Activated CD4-positive, alpha-beta T cell treated with anti-CD3 and anti-CD28 coated beads for 36 hours (primary cell): ENCODE results near the gene JARID2. TPM values are rescaled to one million over a fixed set of nuclear protein-coding genes. Genes with fewer than 3 reads are reported as not detected.
A peak's percentile ranks its signal among the peaks of the same experiment; 100 is the strongest.

Source experiments
- ATAC-seq: fragments of 200-7000 bp; cut with Tn5 transposase; one replicate; pipeline ENCODE4 v1.10.0; 2021; ENCODE audit warnings: mild to moderate bottlenecking, moderate library complexity
- CTCF ChIA-PET: fragments of 350-600 bp; sonication (Branson Sonifier 250); formaldehyde crosslinking; loops from one replicate; lab custom pipeline; 2021; ENCODE audit warnings: antibody characterized with exemption; lab: Charles Lee
- POLR2A ChIA-PET: fragments of 350-600 bp; sonication (Branson Sonifier 250); formaldehyde crosslinking; loops from one replicate; lab custom pipeline; 2021; ENCODE audit warnings: antibody characterized with exemption, inconsistent platforms; lab: Charles Lee
- DNase-seq: peaks from one replicate; pipeline ENCODE4 v3.0.0-alpha.2; 2020
- H3K27ac Mint-ChIP-seq: one replicate; pipeline ENCODE4 v1.8.0; 2021; ENCODE audit warnings: mixed read lengths
- H3K27me3 Mint-ChIP-seq: one replicate; pipeline ENCODE4 v1.8.0; 2021; ENCODE audit warnings: mixed read lengths
- H3K36me3 Mint-ChIP-seq: one replicate; pipeline ENCODE4 v1.8.0; 2021; ENCODE audit warnings: low read depth, mixed read lengths
- H3K4me1 Mint-ChIP-seq: one replicate; pipeline ENCODE4 v1.8.0; 2021; ENCODE audit warnings: mixed read lengths
- H3K4me3 Mint-ChIP-seq: one replicate; pipeline ENCODE4 v1.8.0; 2021; ENCODE audit warnings: mild to moderate bottlenecking, moderate library complexity, mixed read lengths
- H3K9me3 Mint-ChIP-seq: one replicate; pipeline ENCODE4 v1.8.0; 2021; ENCODE audit warnings: low read depth, mixed read lengths
- intact Hi-C, 2 experiments: fragments of 100-400 bp; cut with DNase I in 1 of 2; cut with micrococcal nuclease in 1 of 2; formaldehyde crosslinking; loops; one replicate each; pipeline versions ENCODE4 v1.14.2 to v1.15.1; 2022 to 2024; cut with DNase I, micrococcal nuclease
- total RNA-seq, 2 experiments: library from RNA; stranded (reverse); gene quantifications; one replicate each; pipeline ENCODE4 v1.2.3, GENCODE V29; 2021

JARID2 gene
- total RNA-seq, 2 experiments from 2014 or later, result 43.0 to 48.6 TPM

DNA sequence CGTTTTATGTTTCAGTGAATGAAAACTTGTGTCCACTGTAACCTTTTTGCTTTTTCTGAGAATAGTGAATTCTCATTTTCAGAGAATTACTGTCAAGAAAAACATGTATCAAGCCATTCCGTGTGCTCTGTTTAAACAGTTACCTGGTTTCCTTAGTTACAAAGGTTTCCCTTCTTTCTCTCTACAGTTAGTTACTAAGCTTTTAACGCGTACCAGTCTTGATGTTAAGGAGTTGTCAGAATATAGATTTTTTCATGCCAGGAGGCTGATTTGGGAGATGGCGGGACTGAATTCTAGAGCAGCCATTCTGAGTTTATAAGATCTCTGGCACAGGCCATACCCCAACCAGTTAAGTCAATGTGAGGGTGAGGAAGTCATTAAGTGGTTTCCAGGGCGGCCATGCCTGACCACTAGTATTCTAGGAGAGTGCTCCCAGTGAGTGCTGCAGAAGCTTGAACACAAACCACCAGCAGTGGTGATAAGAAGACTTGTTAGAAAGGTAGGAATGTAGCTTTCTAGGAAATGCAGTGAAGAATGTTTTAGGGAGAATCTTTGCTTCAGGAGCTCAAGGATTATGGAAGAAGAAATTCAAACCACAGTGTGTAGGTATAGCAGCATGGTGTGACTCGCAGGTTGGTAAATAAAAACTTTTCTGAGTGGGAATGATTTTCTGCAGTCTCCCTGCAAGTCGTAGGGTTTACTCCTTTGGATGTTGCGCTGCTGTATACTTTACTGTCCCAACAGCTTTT is 112.9 kb downstream of the JARID2 start:
- Mint-ChIP-seq H3K36me3 (peaks cover 25% of the 10 kb centered on the region), H3K27ac (peak overlapping the region; percentile 15), H3K4me3 (no peak overlapping the region), H3K9me3 (no peaks in the 10 kb centered on the region), H3K4me1 (peaks cover 50% of the 10 kb centered on the region), H3K27me3 (no peaks in the 10 kb centered on the region)
- POLR2A ChIA-PET, result no interaction called here
- DNase-seq (no peak), ATAC-seq (no peak)
- intact Hi-C loops, result no loop called here
- CTCF ChIA-PET, result interaction anchor here (0.7 to 1.3 kb wide), 2 partner anchors 14 to 30 kb away, joined by 3 read pairs; no protein-coding TSS in a partner anchor

DNA sequence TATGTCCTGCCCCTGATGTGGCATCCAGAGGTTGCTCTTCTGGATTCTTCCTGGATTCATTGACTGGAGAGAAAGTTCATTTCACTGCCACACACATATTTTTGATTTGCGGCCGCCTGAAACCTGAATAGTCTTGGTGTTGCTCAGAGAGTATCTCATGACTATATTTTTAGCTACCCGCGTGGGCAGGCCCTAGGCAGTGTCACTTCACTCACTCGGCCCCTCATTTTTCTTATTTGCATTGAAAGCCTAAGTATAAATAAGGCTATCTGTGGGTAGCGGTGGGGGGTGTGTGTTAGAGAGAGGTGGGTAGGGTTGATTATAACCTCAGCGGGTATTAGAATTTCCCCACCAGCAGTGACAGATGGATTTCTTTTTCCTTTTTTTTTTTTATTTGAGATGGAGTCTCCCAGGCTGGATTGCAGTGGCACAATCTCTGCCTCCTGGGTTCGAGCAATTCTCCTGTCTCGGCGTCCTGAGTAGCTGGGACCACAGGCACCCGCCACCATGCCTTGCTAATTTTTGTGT is 113.5 kb downstream of the JARID2 start:
- Mint-ChIP-seq H3K4me3 (no peak overlapping the region), H3K27me3 (no peaks in the 10 kb centered on the region), H3K9me3 (no peaks in the 10 kb centered on the region), H3K36me3 (peaks cover 23% of the 10 kb centered on the region), H3K4me1 (peaks cover 44% of the 10 kb centered on the region), H3K27ac (no peak overlapping the region)
- POLR2A ChIA-PET, result no interaction called here
- intact Hi-C loops, result no loop called here
- no peak for DNase-seq
- ATAC-seq, result no peak
- CTCF ChIA-PET, result interaction anchor here (0.7 to 1.3 kb wide), 2 partner anchors 15 to 29 kb away, joined by 3 read pairs; no protein-coding TSS in a partner anchor

DNA sequence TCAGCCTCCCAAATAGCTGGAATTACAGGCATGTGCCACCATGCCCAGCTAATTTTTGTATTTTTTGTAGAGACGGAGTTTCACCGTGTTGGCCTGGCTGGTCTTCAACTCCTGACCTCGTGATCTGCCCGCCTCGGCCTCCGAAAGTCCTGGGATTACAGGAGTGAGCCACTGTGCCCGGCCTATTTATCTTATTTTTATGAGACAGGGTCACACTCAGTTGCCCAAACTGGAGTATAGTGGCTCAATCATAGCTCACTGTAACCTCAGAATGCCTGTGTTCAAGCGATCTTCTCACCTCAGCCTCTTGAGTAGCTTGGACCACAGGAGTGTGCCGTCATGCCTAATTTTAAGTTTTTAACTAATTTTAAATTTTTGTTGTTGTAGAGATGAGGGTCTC is 114.4 kb downstream of the JARID2 start:
- Mint-ChIP-seq H3K27ac (no peak overlapping the region), H3K36me3 (peaks cover 26% of the 10 kb centered on the region), H3K4me1 (peaks cover 39% of the 10 kb centered on the region), H3K9me3 (no peaks in the 10 kb centered on the region), H3K27me3 (no peaks in the 10 kb centered on the region), H3K4me3 (no peak overlapping the region)
- intact Hi-C loops, result no loop called here
- CTCF ChIA-PET, result interaction anchor here (1.3 kb wide), 1 partner anchor 16 kb away, joined by 3 read pairs; no protein-coding TSS in a partner anchor
- DNase-seq (no peak), ATAC-seq (no peak)
- POLR2A ChIA-PET, result no interaction called here

DNA sequence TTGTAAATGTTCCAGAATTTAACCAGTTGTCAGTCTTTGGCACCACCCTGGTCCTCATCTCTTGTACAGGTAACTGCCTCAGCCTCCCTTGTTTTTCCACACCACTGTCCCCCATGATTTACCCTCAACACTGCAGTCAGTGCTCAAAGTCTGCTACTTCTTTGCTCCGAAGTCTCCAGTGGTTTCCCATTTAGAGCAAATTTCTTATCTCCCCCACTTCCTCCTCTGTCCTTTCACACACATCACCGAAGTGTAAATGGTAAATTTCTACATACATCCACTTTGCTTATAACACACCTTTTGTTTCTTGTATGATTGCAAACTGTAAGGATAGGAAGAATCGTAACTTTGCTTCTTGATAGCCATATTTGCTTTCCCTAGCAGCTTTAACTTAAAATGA is 115.3 kb downstream of the JARID2 start:
- intact Hi-C loops, result no loop called here
- no peaks in the 10 kb centered on the region for H3K27me3 Mint-ChIP-seq
- H3K9me3 Mint-ChIP-seq, result no peaks in the 10 kb centered on the region
- H3K4me1 Mint-ChIP-seq, result peaks cover 32% of the 10 kb centered on the region
- CTCF ChIA-PET, result interaction anchor here (0.7 to 0.9 kb wide), 2 partner anchors 13 to 35 kb away, joined by 4 read pairs; no protein-coding TSS in a partner anchor
- POLR2A ChIA-PET, result interaction anchor here (0.6 kb wide), 1 partner anchor 10 kb away, joined by 5 read pairs; no protein-coding TSS in a partner anchor
- ATAC-seq, result no peak
- no peak overlapping the region for H3K27ac Mint-ChIP-seq
- H3K36me3 Mint-ChIP-seq, result peaks cover 22% of the 10 kb centered on the region
- DNase-seq, result no peak
- H3K4me3 Mint-ChIP-seq, result no peak overlapping the region

DNA sequence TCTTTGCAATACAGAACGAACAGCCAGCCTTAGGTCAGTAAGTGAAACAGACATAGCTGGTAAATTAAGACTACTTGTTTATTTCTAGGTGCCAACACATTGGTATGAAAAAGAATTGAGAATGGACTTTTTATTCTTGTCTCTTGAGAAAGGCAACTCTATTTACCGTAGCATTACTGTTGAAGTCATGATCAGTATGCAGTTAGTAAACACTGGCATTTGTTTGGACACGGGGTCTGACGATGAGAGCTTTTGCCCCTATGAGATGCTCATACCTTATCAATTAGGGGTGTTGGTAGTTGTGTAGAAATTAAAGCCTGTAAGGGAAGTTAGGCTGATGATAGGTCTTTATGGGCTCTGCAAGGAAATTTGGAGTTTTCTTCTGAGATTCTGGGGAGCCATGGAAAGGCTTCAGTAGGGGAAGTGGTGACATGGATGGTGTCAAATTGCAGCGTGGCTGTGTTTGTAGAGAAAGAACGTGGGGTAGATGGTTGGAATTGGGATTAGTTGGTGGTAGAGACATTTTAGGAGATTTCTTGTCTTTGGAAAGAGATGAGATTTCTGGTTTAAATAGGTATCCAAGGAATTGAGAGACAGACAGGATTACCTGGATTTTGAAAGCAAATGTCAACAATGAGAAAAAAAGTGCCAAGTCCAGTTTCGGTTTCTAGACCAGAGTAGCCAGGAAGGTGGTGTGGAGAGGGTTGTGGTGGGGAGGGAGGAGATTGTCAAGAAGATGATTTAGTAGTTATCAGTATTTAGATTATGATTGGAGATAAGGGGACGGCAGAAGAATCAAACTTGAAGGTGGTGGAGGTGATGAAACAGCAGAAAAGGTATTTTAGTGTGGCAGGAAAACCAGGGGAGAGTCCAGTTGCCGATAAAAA is 116.6 kb downstream of the JARID2 start:
- no peak for ATAC-seq
- Mint-ChIP-seq H3K4me3 (no peak overlapping the region), H3K9me3 (no peaks in the 10 kb centered on the region), H3K27ac (no peak overlapping the region), H3K27me3 (no peaks in the 10 kb centered on the region), H3K4me1 (peaks cover 34% of the 10 kb centered on the region), H3K36me3 (peaks cover 21% of the 10 kb centered on the region)
- intact Hi-C loops, result no loop called here
- no peak for DNase-seq
- ChIA-PET POLR2A (no interaction called here), CTCF (no interaction called here)

DNA sequence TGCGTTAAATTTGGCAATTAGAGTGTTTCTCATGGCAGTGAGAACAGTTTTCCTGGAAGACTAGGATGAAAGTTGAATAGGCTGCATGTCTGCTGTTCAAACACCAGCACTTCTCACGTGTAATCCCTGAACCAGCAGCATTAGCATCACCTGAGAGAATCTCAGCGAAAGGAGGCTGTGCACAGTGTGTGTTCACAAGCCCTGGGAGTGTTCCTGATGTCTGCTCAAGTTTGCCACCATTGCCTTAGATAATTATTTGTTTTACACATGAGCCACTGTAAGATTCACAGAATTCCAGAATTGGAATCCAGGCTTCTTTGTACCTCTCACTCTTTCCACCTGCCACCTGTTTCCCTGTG is 117.3 kb downstream of the JARID2 start:
- Mint-ChIP-seq H3K4me1 (peaks cover 35% of the 10 kb centered on the region), H3K36me3 (peaks cover 23% of the 10 kb centered on the region), H3K4me3 (no peak overlapping the region), H3K9me3 (no peaks in the 10 kb centered on the region), H3K27me3 (no peaks in the 10 kb centered on the region), H3K27ac (no peak overlapping the region)
- intact Hi-C loops, result no loop called here
- ATAC-seq (peak; percentile 37), DNase-seq (no peak)
- ChIA-PET CTCF (no interaction called here), POLR2A (no interaction called here)

DNA sequence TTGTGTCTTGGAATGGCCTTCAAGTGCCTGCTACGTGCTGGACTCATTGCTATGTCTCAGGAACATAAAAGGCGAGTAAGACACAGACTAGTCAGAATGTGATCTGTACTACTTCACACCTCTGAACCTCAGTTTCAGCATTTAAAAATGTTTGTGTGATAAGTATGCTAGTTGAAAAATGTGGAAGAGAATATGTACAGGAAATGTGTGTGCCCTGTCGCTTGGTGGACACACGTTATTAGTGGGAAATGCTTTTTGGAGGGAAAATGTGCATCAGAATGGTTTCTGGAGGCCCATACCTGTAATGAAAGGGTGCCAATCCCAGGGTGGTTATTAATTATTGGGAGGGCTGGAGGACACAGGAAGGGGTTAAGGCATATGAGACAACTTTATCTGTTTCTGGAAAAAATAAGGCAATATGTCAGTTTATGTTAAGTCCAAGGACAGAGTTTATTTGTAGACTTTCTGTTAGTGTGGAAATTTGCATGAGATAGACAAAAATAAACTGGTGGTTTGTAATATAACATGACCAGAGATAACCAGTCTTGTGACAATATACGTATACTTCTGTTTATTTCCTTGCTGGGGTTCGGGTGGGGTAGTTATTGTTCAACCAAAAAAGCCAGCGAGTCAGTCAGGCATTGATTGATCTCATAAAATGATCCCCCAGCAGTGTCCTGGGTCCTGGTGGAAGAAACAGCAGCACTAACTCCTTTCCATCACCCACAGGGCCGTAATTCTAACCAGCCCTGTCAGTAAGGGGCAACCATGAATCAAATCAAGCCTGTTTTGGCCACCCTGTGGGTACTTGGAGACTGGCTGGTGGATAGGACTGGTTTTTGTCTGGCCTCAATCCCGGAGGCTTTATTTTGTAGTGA is 117.9 kb downstream of the JARID2 start:
- H3K27ac Mint-ChIP-seq, result no peak overlapping the region
- ATAC-seq (peak; percentile 88), DNase-seq (peak; percentile 31)
- H3K9me3 Mint-ChIP-seq, result no peaks in the 10 kb centered on the region
- ChIA-PET CTCF (no interaction called here), POLR2A (interaction anchor here (0.8 kb wide), 1 partner anchor 86 kb away, joined by 4 read pairs; no protein-coding TSS in a partner anchor)
- intact Hi-C loops, result no loop called here
- H3K27me3 Mint-ChIP-seq, result no peaks in the 10 kb centered on the region
- H3K36me3 Mint-ChIP-seq, result peaks cover 26% of the 10 kb centered on the region
- peaks cover 35% of the 10 kb centered on the region for H3K4me1 Mint-ChIP-seq
- H3K4me3 Mint-ChIP-seq, result no peak overlapping the region

DNA sequence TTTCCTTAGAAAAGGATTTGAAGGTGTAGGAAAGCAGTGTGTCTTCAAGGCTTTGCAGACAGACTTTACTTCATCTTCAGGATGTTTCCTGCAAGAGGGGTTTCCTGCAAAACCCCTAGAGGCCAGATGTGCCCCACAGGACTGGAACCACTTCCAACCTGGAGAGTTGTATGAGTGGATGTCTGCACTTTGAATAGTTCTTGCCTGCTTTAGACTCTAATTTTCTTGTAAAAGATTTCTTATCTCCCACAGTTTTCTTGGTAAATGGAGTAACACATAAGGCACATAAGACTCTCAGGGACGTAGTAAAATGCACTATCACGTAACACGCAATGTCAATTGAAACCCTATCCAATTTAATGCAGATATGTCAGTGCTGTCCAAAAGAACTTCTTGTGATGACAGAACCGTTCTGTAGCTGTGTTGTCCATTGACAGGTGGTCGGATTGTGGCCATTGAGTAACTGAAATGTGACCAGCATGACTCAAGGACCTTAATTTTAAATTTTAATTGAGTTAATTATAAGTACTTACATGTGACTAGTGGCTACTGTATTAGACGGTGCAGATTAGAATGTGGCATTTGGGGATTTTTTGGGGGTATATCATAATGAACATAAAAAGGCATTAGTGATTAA is 118.7 kb downstream of the JARID2 start:
- POLR2A ChIA-PET, result interaction anchor here (0.8 kb wide), 1 partner anchor 86 kb away, joined by 4 read pairs; no protein-coding TSS in a partner anchor
- CTCF ChIA-PET, result interaction anchor here (1.0 kb wide), 1 partner anchor 99 kb away, joined by 3 read pairs; no protein-coding TSS in a partner anchor
- Mint-ChIP-seq H3K9me3 (no peaks in the 10 kb centered on the region), H3K4me3 (no peak overlapping the region), H3K27me3 (no peaks in the 10 kb centered on the region), H3K4me1 (peaks cover 32% of the 10 kb centered on the region), H3K36me3 (peaks cover 24% of the 10 kb centered on the region), H3K27ac (no peak overlapping the region)
- DNase-seq (no peak), ATAC-seq (no peak)
- intact Hi-C loops, result loop anchor here in 1 of 2 experiments (5.0 kb wide), 1 partner anchor 37 kb away; no protein-coding TSS in a partner anchor

DNA sequence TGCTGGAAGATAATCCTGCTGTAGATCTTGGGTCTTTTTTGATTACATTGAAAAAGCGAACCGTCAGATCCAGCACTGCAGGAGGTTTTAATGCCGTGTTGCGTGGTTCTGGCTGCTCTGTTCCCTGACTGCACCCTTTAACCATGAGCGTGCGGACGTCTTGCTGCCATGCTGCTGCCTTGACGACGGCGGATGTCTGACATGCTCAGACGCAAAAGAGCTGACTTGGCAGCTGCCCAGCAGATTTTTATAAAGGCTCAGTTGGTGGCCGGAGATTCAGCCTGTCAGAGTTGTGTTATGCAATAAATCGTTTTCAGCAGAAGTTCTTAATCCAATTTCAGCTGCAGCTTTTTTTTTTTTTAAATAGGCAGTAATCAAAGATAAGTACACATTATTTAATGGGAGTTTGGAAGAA is 119.4 kb downstream of the JARID2 start:
- ATAC-seq, result peak; percentile 66
- CTCF ChIA-PET, result interaction anchor here (1.0 kb wide), 1 partner anchor 98 kb away, joined by 3 read pairs; no protein-coding TSS in a partner anchor
- H3K27ac Mint-ChIP-seq, result peak overlapping the region; percentile 16
- DNase-seq, result peak; percentile 71
- H3K27me3 Mint-ChIP-seq, result no peaks in the 10 kb centered on the region
- intact Hi-C loops, result loop anchor here in 1 of 2 experiments (5.0 kb wide), 1 partner anchor 38 kb away; no protein-coding TSS in a partner anchor
- H3K4me3 Mint-ChIP-seq, result peak overlapping the region; percentile 25
- H3K36me3 Mint-ChIP-seq, result peaks cover 30% of the 10 kb centered on the region
- H3K4me1 Mint-ChIP-seq, result peaks cover 34% of the 10 kb centered on the region
- POLR2A ChIA-PET, result no interaction called here
- H3K9me3 Mint-ChIP-seq, result no peaks in the 10 kb centered on the region

DNA sequence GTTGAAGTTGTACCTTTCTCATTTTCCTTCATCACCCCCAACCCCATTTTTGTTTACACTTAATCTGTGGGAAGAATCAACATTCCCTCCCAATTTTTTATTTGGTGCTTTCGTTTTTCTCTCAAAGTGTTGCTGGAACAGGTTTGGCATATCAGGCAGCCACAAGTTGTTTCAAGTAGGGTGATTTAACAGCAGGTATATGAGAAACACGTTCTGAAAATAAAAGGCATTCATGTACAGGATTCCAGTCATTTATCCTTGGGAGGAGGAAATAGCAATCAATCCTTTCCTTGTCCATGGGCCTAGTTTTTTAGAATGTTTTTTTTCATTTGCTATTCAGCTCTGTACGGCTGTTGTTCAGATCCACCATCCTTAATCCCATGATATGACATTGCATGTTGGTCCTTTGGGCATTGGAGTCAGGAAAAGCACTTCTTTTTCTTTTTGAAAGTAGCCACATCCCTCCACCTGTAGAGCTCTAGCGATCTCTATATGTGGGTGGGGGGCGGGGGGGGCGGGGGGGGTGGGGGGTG is 120.2 kb downstream of the JARID2 start:
- H3K27me3 Mint-ChIP-seq, result no peaks in the 10 kb centered on the region
- no peak overlapping the region for H3K27ac Mint-ChIP-seq
- ATAC-seq (no peak), DNase-seq (no peak)
- H3K4me3 Mint-ChIP-seq, result no peak overlapping the region
- intact Hi-C loops, result loop anchor here in 1 of 2 experiments (5.0 kb wide), 1 partner anchor 39 kb away; no protein-coding TSS in a partner anchor
- POLR2A ChIA-PET, result no interaction called here
- no peaks in the 10 kb centered on the region for H3K9me3 Mint-ChIP-seq
- CTCF ChIA-PET, result interaction anchor here (0.9 kb wide), 1 partner anchor 1233 kb away, joined by 3 read pairs; no protein-coding TSS in a partner anchor
- peaks cover 41% of the 10 kb centered on the region for H3K4me1 Mint-ChIP-seq
- H3K36me3 Mint-ChIP-seq, result peaks cover 34% of the 10 kb centered on the region
